ENCODE results near the gene MYH11.

DNA sequence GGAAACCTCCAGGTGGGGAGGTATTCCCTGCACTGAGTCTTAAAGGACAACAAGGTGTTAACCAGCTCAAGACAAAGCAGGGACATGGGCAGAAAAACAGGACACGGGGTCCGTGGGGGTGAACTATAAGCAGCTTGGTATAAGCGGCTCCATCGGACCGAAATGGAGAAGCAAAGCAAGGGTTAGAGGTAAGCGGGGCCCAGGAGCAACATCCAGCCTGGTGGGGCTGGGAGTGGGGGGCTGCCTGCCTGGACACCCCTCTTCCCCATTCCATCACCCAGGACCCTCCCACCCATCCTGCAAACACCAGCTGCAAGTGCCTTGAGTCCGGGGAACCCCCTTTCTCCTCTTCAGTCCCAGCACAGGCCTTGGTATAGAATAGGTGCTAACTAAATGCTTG lies 29.5 kb downstream of the MYH11 start:
- TF ChIP-seq CTCF (IDR thresholded peaks at IDR 0.05) (no peak), POLR2A (IDR thresholded peaks at IDR 0.05) (no peak), POLR2AphosphoS5 (IDR thresholded peaks at IDR 0.05) (no peak)

Data from breast epithelium (tissue), 3 donors.